Measurements from ENCODE around the gene EPHB2. TPM values are rescaled to one million over a fixed set of nuclear protein-coding genes. Genes with fewer than 3 reads are reported as not detected.

The EPHB2 gene
- total and polyA plus RNA-seq, 2 donors (not counting 3 experiments of a cell fraction or from before 2014, with no cell fraction given) = 50.8 to 69.1 TPM

DNA sequence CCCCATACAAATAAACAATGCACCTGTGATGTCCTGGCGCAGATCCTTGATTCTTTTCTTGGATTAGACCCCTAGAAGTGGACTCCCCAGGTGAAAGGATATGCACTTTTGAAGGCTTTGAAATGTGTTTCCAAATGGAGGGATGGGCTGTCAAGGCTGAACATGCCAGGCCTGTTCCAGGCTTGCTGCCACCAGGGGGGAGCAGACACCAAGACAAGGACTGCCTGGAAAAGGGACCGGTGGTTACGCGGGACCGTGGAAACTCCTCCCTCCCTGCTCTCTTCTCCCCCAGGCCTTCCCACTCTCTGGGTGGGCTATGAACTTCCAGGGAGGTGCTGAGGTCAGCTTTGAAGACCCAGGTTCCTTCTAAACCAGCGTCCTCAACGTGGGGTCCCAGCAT is 44.9 kb upstream of the EPHB2 start:
- no peak overlapping the region for H2AFZ ChIP-seq (ENCODE audit: low read depth, low read length)
- FAIRE-seq (peak; percentile 48), DNase-seq (ENCODE audit: low read depth, low spot score) (peak; percentile 47)
- ChIA-PET POLR2A (no interaction called here), CTCF (interaction anchor here (0.6 to 7.3 kb wide), 8 partner anchors 9 to 299 kb away, joined by 3 to 125 read pairs (median 4); no protein-coding TSS in a partner anchor)
- TF ChIP-seq CTCF (IDR thresholded peaks at IDR 0.05; ENCODE audit: extremely low read depth in 1 of 2, insufficient read depth in 1 of 2, low read depth in 1 of 2, low read length in 2 of 2) (peak; percentile 72 to 79), POLR2AphosphoS5 (IDR thresholded peaks at IDR 0.05; ENCODE audit: insufficient read depth, low read depth, low read length) (no peak)
- H3K4me2 ChIP-seq (ENCODE audit: insufficient read depth, low read length) = no peak overlapping the region
- no peak overlapping the region for H3K4me3 ChIP-seq (replicated peaks in 1 of 3; ENCODE audit: insufficient read depth in 1 of 3, low read depth in 1 of 3, low read length in 3 of 3)
- dilution Hi-C loops (cut with MboI; ENCODE audit: extremely low pct_ligation_motif_present, low sequenced_read_pairs) = loop anchor here (25.0 kb wide), 1 partner anchor 297 kb away; the partner anchor contains the start of gene LACTBL1
- no peak overlapping the region for H3K9ac ChIP-seq (replicated peaks; ENCODE audit: extremely low read depth, insufficient read depth, low read length)
- intact Hi-C loops (cut with micrococcal nuclease) = loop anchor here (1.0 kb wide), 2 partner anchors 265 to 299 kb away; no protein-coding TSS in a partner anchor
- no TSS peak for BruUV-seq (replicated peaks)
- no peaks in the 10 kb centered on the region for H4K20me1 ChIP-seq (replicated peaks; ENCODE audit: control insufficient read depth, extremely low read depth, insufficient read depth, low read length)
- peaks cover 2 to 10% of the 10 kb centered on the region in 2 experiments for H3K27me3 ChIP-seq (ENCODE audit: control insufficient read depth in 2 of 2, insufficient read depth in 2 of 2, low read length in 2 of 2)
- no peak overlapping the region for H3K27ac ChIP-seq (ENCODE audit: insufficient read depth, low read depth, low read length)
- H3K79me2 ChIP-seq (ENCODE audit: control insufficient read depth, insufficient read depth, low read length) = no peaks in the 10 kb centered on the region
- no peaks in the 10 kb centered on the region for H3K9me3 ChIP-seq (replicated peaks; ENCODE audit: control insufficient read depth, insufficient read depth, low read length)
- H3K36me3 ChIP-seq (ENCODE audit: control insufficient read depth in 2 of 2, extremely low read depth in 1 of 2, insufficient read depth in 2 of 2, low read length in 2 of 2) = no peaks in the 10 kb centered on the region
- no peaks in the 10 kb centered on the region for H3K4me1 ChIP-seq (ENCODE audit: control insufficient read depth, extremely low read depth, insufficient read depth, low read length)
- H3K9me1 ChIP-seq (replicated peaks; ENCODE audit: control insufficient read depth, extremely low read depth, insufficient read depth, low read length) = no peaks in the 10 kb centered on the region

DNA sequence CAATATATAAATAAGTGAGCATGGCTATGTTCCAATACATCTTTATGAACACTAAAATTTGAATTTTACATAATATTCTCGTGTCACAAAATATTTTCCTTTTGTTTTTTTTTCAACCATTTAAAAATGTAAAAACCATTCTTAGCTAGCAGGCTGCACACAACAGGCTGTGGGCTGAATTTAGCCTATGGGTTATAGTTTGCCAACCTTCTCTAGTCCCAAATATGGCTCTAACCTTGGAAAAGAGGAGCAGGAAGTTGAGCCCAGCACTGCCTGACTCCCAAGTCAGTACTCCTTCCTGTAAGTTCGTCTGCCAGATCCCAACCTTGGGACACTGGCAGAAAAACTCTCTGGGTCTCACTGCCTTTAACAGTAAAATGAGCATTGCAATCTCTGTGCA is 44.2 kb upstream of the EPHB2 start:
- POLR2A ChIA-PET = no interaction called here

More for the DNA sequence above, 44.2 kb upstream of the EPHB2 start:
- Histone ChIP-seq H3K9ac (replicated peaks; ENCODE audit: extremely low read depth, insufficient read depth, low read length) (no peak overlapping the region), H3K79me2 (ENCODE audit: control insufficient read depth, insufficient read depth, low read length) (no peaks in the 10 kb centered on the region), H4K20me1 (replicated peaks; ENCODE audit: control insufficient read depth, extremely low read depth, insufficient read depth, low read length) (no peaks in the 10 kb centered on the region), H3K4me1 (ENCODE audit: control insufficient read depth, extremely low read depth, insufficient read depth, low read length) (no peaks in the 10 kb centered on the region), H3K9me3 (replicated peaks; ENCODE audit: control insufficient read depth, insufficient read depth, low read length) (no peaks in the 10 kb centered on the region), H3K4me2 (ENCODE audit: insufficient read depth, low read length) (no peak overlapping the region), H3K4me3 (replicated peaks in 1 of 3; ENCODE audit: insufficient read depth in 1 of 3, low read depth in 1 of 3, low read length in 3 of 3) (no peak overlapping the region), H3K27me3 (ENCODE audit: control insufficient read depth in 2 of 2, insufficient read depth in 2 of 2, low read length in 2 of 2) (peaks cover 3 to 12% of the 10 kb centered on the region in 2 experiments), H3K36me3 (ENCODE audit: control insufficient read depth in 2 of 2, extremely low read depth in 1 of 2, insufficient read depth in 2 of 2, low read length in 2 of 2) (no peaks in the 10 kb centered on the region), H2AFZ (ENCODE audit: low read depth, low read length) (no peak overlapping the region), H3K27ac (ENCODE audit: insufficient read depth, low read depth, low read length) (no peak overlapping the region), H3K9me1 (replicated peaks; ENCODE audit: control insufficient read depth, extremely low read depth, insufficient read depth, low read length) (no peaks in the 10 kb centered on the region)
- DNase-seq (ENCODE audit: low read depth, low spot score) = no peak
- dilution Hi-C loops (cut with MboI; ENCODE audit: extremely low pct_ligation_motif_present, low sequenced_read_pairs) = loop anchor here (25.0 kb wide), 1 partner anchor 296 kb away; the partner anchor contains the start of gene LACTBL1
- CTCF ChIA-PET = interaction anchor here (1.1 to 7.3 kb wide), 9 partner anchors 36 to 298 kb away, joined by 3 to 125 read pairs (median 4); no protein-coding TSS in a partner anchor
- no TSS peak for BruUV-seq (replicated peaks)
- intact Hi-C loops (cut with micrococcal nuclease) = loop anchor here (1.0 kb wide), 1 partner anchor 298 kb away; no protein-coding TSS in a partner anchor
- no peak for FAIRE-seq
- TF ChIP-seq, protein P1, sequence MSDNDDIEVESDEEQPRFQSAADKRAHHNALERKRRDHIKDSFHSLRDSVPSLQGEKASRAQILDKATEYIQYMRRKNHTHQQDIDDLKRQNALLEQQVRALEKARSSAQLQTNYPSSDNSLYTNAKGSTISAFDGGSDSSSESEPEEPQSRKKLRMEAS (IDR thresholded peaks at IDR 0.05; ENCODE audit: insufficient read depth, insufficient read length) = no peak
- TF ChIP-seq JUN (IDR thresholded peaks at IDR 0.05; ENCODE audit: borderline replicate concordance, insufficient read depth, insufficient read length, low read depth) (no peak), GATA2 (IDR thresholded peaks at IDR 0.05; ENCODE audit: insufficient read depth, insufficient read length, low read depth, low read length) (no peak), CTCF (IDR thresholded peaks at IDR 0.05; ENCODE audit: extremely low read depth in 1 of 2, insufficient read depth in 1 of 2, low read depth in 1 of 2, low read length in 2 of 2) (no peak), MYC (IDR thresholded peaks at IDR 0.05; ENCODE audit: low read depth, low read length) (no peak), FOS (IDR thresholded peaks at IDR 0.05; ENCODE audit: borderline replicate concordance, insufficient read depth, low read length) (no peak), POLR2A (IDR thresholded peaks at IDR 0.05; ENCODE audit: low read depth, low read length) (no peak), POLR2AphosphoS5 (IDR thresholded peaks at IDR 0.05; ENCODE audit: insufficient read depth, low read depth, low read length) (no peak)
